Activated CD8-positive, alpha-beta memory T cell treated with anti-CD3 and anti-CD28 coated beads, Interleukin-2, amount 50 U/mL, for 24 hours (primary cell): ENCODE data around the gene TXNDC17.
"Not testable (repeated sequence)": the region's sequence is repeated elsewhere in the genome, so short reads cannot be mapped to it uniquely, and the experiment has no call there.

Experiments
- DNase-seq: peaks from one replicate; pipeline ENCODE4 v3.0.0-alpha.2; 2020; ENCODE audit errors: extremely low read depth

Gene TXNDC17

DNA sequence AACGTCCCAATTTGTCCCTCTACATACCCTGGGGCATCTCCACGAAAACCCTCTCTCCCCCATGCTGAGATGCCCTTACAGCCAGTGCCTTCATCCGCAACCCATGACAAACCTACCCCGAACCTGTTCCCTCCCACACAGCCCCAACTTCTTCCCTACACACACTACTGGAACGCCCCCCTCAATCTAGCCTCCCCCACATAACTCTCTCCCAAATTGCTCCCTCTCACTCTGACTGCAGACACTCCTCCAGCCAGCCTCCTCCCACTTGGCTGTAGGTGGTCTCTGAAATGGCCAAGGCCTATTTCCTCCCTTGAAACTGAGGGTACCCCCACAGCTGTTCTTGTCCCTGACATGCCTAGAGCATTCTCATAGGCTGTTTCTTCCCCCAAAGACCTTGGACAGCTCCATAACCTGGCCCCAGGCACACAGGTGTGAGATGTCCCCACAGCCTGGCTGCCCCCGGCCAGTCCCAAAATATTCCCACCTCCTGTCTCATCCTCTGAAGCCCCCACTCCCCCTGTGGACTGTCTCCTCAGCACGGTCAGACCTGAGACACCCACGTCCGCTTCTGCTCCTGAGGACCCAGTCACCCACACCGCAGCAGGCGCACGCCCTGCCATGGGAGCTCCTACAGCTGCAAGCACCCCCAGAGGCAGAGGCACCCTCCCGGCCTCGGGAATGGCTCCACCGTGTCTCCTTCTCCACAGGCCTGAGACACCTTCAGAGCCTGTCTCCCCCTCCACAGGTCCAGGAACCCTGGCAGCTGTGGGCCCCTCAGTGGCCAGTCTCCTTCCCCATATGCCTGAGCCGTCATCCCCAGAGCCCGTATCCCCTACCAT is 4.0 kb upstream of the TXNDC17 start:
- no peak for DNase-seq

DNA sequence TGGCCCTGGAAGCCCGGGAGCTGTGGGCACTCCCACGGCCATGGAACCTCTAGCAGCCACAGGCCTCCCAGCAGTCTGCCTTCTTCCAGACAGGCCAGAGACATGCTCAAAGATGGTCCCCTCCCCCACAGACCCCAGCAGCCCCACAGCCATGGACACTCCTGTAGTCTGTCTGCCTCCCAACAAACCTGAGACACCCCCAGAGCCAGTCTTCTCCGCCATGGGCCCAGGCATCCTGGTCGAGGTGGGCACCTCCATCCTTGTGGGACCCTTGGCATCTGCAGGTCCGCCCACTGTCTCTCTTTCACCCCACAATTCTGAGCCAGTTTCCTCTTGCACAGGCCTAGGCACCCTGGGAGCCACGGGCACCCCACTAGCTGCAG is 3.4 kb upstream of the TXNDC17 start:
- DNase-seq, result no peak

DNA sequence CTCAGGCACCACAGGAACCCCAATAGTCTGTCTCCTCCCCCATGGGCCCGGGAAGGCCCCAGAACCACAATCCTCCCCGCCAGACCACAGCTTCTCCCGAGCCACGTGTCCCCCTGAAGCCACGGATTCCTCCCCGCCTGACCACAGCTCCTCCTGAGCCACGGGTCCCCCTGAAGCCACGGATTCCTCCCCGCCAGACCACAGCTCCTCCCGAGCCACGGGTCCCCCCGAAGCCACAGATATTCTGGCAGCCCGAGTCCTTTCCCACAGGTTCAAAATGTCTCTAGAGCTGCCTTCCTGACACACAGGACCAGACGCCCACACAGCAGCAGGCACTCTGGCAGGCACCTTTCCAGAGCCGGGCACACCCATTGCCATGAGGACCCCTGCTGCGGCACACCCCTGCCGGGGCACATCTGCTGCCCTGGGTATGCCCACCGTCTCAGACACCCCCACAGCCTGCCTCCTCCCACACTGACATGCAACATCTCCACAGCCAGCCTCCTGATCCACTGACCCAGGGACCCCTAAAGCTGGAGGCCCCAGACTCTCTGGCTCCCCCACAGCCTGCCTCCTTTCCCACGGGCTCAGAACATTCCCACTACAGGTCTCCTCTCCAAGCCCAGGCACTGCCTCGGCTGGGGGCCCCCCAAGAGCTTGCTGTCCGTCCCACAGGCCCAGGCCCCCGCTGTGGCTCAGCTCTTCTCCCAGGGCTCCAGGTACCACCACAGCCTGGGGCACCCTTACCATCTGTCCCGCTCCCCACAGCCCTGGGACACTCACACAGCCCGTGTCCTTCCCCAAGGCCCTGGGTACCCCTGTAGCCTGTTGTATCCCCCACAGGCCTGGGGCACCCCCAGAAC is 2.6 kb upstream of the TXNDC17 start:
- no peak for DNase-seq

DNA sequence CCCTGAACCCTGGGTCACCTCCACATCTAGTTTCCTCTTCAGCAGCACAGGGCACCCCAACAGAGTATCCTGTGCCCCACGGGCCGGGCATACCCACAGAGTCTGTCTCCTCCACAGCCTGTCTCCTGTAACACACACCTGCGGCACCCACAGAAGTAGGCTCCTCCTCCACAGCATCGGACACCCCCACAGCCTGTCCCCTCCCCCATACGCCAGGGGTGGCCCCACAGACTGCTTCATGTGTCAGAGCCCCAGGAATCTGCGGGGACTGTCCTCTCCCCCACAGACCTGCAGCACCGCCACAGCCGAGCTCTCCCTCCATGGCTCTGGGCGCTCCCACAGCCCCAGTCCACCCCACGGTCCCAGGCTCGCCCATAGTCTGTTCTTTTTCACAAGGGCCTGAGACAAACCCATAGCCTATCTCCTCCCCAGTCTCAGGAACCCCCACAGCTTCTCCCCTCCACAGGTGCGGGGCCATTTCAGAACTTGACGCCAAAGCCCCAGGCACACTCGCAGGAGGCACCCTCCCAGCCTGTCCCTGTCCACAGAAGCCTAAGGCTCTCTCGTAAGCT is 1.8 kb upstream of the TXNDC17 start:
- no peak for DNase-seq

DNA sequence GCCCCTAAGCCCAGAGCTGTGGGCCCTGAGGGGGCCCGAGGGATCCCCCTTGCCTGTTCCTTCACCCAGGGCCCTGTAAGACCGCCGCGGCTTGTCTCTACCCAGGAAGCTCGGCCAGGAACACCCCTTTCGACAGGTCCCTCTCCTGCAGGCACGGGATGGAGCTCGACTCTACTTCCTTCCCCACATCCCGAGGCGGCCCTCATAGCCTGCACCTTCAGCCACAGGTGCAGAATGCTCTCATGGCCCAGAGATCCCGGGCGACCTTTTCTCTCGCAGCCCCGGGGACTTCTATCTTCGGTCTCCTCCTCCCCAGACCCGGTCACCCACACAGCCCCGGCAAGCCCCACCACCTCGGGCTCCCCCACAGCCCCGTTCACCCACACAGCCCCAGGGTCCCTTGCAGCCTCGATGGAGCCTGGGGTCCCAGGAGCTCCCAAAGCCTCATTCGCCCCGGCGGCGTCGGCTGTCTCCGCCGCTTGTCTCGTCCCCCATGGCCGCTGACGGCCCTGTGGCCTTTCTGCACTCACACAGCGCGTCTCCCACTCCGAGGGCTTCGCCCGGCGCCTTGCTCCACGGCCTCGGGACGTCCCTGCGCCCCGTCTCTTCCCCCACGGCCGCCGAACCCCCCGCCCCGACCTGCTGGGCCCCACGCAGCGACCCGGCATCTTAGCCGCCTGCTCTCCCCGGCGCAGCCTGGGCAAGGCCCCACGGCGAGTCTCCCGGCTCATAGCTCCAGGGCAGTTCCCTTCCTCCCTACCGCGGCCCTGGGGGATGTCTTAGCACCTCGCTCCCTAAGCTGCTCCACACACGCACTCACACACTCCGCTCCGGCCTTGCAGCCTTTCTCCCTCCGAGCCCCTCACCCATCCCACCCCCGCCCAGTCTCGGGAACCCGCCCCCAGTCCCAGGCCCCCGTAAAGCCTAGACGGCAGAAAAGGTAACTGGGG is 999 bp upstream of the TXNDC17 start:
- DNase-seq, result no peak

DNA sequence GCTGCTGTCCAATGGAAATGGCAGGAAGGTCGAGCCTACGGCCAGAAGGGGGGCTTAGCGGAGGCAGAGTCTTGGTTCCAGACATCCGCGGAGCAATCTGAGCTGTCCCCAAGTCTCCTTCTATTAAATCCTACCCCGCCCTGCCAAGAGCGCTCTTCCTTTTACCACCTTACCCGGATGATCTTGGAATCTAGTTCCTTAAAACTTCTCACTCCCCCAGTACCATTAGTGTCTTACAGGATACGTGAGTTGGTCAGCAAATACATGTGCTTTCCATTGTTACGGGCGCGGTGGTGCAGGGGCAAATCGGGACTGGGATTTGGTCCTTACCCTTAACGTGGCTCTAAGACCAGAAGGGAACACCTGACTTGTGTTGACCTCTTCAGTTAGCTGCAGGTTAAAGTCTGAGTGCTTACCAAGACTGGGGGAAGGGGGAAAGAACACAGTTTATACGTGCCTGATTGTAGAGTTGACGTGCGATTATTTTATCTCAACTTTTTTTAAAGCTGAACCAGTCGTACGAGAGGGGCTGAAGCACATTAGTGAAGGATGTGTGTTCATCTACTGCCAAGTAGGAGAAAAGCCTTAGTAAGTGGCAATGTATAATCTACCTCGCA is 495 bp downstream of the TXNDC17 start:
- DNase-seq, result no peak

DNA sequence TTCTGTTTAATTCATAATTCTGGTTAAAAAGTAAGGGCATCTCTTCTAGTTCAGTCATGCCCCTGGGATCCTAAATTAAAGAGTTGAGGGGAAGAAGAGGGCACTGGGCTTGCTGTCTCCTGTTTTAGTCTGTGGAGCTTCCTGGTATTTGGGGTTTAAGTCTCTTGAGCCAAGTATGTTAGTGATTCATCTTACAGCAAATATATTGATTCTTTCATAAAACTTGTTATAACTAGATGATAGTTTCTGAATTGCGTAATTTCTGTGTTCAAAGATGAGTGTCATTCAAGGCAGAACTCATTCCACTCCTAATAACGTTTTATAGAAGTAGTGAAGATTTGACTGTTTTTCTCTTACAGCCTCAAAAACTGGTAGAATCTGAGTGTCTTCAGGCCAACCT is 1.7 kb downstream of the TXNDC17 start:
- no peak for DNase-seq

DNA sequence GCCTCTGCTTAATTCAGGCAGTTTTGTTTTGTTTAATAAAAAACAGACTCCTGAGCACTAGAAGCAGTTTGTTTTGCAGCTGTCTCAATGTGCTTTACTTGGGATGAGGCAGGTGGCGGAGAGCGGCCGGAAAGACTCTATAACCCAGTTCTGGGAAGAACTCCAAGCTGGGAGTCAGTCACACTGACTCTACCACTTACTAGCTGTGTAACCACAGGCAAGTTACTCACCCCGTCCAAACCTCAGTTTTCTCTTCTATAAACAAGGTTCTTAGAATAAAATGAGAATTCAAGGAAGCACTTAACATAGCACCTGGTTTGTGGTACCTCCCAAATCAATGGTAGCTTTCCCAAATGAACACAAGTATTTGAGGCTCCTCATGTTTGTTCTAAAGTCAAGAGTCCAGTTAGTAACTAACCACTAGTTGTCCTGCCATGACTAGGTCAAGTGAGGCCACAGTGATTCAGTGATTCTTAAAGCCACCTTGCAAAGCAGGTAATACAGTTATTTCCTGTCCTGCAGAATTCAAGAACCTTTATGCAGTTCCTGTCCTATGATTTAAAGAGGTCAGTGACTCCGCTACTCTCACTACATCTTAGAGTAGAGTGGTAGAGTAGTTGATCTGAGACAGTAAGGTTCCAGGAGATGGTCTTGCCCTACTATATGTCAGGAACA is 2.7 kb downstream of the TXNDC17 start:
- DNase-seq, result no peak

DNA sequence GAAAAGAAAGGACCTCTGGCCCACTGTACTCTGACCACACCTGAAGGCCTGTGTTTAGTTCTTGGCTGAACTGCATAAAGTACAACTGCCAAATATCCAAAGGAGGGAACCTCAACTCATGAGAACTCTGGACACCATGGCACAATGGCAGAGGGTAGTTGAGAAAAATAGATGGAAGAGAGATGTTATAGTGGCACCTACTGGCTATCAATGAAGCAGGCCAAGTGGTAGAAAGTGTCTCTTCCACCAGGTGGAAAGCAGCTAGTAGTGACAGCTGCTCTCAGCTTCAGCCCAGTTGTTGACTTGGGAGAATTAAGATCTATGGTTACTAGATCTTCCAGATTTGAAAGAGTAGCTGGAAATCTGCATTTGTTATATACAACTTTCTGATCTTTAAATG is 7.3 kb downstream of the TXNDC17 start:
- DNase-seq, result no peak

DNA sequence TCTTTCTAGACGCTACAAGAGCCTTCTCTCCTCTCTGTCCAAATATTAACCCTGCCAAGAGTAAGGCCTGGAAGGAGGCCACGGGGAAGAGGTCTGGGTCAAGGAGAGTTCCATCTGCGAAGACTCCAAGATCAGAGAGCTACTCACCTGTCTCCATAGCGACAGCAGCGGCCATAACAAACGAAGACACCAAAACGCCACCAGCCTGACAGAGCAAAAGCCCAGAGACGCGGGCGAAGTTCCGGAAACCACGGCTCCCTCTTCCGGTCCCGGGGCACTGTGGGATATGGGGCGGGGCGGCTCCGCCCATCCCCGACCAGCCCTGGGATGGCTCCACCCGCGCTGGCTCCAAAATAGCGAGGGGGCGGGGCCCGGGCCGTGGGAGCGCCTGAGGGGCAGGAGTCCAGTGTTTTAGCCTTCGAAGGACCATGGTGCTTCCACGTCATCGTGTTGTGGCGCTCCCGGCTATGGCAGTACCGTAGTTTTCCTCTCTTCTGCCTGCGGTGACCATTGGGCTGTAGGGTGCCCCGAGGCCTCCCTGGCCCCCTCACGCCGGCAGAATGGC is 10.6 kb downstream of the TXNDC17 start, which contains the start of the genes C17orf100 and MED31:
C17orf100 (plus strand) TSS at position 409 of the 565 bp plus-strand sequence; CDS start at position 561, 152 bp downstream.
MED31 (minus strand) TSS at position 252 of the 565 bp plus-strand sequence; CDS start at position 175, 77 bp downstream.
- peak; percentile 82 for DNase-seq

DNA sequence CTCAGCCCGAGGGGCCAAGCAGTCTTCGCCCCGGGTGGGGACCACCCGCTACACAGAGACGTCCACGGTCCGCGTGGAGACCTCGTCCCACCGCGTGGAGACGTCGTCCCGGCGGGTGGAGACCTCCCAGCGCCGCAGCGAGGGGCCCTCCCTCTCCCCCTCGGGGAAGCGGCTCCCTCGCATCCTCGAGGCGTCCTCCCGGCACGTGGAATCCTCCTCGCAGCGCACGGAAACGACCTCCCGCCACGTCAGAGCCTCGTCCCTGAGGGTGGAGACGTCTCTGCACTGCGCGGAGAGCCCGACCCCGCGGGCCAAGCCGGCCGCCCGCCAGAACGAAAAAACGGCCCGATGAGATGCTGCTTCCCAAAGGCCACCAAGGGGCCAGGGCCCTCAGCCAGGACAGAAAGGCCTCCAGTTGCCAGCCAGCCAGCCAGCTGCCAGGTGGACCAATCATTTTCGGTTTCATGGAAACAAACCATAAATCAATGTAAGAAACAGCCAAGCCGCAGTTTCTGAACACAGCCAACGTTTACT is 11.1 kb downstream of the TXNDC17 start:
- no peak for DNase-seq

DNA sequence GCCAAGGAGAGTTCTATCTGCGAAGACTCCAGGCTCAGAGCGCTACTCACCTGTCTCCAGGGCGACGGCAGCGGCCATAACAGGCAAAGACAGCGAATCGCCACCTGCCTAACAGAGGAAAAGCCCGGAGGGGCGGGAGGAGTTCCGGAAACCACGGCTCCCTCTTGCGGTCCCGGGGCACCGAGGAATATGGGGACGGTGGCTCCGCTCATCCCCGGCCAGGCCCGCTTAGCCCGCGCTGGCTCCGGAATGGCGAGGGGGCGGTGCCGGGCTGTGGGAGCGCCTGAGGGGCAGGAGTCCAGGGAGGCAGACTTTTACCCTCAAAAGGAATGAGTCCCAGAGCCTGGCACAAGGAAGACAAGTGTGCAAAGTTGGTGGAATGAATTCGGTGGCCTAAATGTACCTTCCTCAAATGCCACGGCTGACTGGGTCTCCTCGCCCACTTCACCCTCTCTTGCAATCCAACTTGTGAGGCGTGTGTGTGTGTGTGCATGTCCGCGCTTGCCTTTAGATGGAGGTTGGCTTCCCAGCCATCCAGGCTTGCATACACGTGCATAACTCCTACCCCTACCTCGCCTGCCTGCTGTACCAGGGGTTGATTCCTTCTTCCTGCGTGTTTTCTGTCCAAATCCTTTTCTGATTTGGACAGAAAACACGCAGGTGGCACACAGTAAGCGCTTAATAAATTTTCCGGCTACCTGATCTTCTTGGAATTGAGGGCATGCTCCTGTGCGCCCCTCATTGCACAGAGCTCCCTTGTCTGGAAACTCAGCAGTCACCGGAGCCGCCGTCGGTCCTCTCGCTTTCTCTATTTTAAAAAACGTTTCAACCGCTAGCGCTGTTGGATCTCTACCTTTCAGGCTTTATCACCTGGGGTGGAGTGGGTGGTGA is 14.2 kb downstream of the TXNDC17 start:
- no peak for DNase-seq

DNA sequence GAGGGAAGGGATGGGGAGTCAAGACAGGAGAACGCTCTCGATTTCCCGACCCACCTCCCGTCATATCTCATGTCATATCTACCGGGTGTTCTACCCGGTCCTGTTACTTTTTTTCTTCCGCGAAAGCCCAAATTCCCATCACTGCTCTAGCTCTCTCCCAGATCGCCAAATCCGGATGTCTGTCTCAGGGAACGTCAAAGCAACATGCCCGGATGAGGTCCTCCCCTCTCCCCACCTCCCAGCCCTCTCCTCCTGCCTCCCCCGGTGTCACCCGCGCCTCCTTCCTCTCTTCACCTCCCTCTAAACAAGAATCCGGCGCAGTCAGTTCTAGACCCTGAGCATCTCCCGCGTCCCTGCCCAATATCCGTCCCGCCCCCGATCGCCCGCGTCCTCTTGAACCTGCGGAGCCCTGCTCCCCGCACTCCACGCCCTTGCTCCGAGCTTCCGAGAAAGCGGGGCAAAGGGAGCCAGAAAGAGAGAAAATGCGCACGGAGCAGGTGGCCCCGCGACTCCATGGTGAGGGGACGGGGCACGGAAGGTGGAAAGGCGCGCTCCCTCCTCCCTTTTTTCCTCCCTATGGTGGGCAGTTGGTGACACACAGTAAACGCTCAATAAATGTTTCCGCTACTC is 15.0 kb downstream of the TXNDC17 start:
- not testable (repeated sequence) for DNase-seq

DNA sequence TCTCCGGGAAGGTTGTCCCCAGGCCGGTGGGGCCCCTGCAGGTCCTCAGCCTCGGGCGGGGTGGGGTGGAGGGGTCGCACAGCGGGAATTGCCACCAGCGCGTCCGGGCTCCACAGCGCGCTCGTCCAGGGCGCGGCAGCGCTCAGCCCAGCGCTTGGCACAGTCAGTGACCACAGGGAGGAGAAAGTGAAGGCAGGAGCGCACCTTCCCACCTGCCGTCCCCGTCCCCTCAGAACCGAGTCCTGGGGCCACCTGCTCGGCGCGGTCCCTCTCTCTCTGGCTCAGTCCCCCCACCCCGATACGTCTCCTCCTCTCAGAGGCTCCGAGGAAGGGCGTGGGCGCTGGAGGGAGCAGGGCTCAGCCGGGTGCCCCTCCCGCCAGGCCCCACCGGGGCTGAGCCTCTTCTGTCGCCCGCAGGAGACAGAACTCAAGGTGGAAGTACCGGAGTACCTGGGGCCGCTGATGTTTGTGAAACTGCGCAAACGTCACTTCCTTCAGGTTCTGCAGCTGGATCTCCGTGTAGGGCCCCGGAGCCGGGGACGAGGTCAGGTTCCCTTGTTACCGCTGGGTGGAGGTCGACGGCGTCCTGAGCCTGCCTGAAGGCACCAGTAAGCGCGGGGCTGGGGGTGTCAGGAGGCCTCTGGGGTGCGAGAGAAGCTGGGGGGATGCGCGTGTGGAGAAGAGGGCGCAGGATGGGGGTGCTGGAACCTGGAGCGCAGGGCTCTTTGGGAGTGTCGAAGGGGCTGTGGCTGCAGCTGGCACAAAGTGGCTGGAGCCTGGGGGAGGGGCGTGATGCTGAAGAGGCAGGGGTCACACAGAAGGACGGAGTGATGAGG is 16.2 kb downstream of the TXNDC17 start:
- DNase-seq, result not testable (repeated sequence)

DNA sequence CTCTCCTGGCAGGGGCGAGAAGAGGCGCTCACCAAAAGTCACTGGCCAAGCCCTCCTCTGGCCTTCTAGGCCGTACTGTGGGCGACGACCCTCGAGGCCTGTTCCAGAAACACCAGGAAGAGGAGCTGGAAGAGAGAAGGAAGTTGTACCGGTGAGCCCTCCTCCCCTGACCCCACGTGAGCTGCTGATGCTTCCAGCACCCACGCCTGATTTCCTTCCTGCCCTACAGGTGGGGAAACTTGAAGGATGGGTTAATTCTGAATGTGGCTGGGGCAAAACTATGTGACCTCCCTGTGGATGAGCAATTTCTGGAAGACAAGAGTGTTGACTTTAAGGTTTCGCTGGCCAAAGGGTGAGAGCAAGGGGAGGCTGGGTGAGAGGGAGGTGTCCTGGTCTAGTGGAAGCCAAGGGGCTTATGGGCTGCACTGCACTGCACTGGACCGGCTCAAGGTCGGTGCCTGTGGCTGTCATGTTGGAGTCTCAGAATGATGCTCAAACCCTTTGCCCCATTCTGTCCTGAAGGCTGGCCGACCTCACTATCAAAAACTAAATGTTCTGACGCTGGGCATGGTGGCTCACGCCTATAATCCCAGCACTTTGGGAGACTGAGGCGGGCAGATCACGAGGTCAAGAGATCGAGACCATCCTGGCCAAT is 16.9 kb downstream of the TXNDC17 start:
- no peak for DNase-seq

DNA sequence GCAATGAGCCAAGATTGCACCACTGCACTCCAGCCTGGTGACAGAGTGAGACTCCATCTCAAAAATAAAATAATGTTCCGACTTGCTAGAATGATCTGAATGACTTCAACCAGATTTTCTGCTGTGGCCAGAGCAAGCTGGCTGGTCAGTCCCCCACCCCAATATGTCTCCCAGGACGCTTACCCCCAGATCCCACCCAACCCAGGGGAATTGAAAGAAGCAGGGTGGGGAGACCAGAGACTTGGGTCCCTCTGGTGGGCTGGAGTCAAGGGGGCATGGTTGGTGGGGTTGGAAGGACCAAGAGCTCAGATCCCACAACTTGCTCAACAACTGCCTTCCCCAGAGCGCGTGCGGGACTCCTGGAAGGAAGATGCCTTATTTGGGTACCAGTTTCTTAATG is 17.6 kb downstream of the TXNDC17 start:
- DNase-seq, result not testable (repeated sequence)

DNA sequence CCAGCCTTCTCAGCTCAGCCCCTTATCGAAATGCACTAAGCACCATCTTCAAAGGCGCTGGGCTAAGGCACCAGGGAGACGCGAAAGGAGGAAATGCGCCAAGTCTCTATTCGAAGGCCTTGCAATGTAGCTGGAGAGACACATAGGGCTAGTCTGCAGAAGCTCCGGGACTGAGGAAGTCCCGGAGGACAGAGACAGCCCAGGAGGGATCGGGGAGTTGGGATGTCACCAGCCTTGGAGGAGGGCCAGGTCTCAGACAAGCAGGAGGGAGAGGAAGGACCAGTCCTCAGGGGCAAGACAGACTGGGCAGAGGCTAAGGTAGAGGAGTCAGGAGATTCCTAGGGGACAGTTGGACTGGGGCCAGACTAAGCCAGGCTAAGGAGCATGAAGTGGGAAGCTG is 19.2 kb downstream of the TXNDC17 start:
- no peak for DNase-seq
